ENCODE data around the gene SLC26A11.
A peak's percentile ranks its signal among the peaks of the same experiment; 100 is the strongest.

Gene SLC26A11

GRCh38 chr17:80214878-80215210 is 5.4 kb upstream of the SLC26A11 start:
- no peak for DNase-seq (ENCODE audit: low read depth)
- no peak overlapping the region for H3K4me3 ChIP-seq (ENCODE audit: low read depth, low read length)

DNA sequence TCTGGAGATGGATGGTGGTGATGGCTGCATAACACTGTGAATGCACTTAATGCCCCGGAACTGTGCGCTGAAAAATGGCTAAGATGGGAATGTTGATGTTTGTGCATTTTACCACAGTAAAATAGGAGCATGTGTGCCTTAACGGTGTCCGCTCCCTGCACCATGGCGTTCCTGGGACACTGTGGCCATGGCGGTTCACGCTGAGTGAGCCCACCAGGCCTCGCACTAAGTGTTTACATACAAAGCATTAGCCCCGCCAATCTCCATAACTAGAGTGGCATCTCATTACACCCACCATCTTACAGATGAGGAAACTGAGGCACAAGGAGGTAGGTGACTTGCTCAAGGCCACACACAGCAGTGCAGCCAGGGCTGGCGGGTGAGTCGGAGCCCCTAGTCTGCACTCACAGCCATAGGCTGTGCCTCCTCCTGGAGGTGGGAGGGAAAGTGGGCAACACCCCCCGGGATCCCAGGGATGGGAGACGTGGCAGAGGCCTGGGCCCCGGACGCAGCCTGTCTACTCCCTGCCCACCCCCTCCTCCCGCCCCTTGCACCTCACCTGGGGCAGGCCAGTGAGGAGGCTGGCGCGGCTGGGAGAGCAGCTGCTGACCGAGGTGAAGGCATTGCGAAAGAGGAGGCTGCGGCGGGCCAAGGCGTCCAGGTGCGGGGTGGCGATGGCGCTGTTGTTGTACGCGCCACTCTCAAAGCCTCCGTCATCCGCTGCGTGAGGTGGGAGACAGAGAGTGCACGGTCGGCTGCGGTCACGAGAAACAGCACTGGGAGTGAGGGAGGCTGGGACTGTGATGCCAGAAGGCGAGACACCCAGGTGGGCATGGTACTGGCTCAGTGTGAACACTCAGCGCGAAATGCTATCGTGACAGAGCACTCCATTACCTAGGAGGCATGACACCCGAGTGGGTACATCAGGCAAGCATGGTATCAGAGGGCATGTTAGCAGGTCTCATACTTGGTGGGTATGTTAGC is 3.5 kb upstream of the SLC26A11 start:
- no peak for DNase-seq (ENCODE audit: low read depth)
- H3K4me3 ChIP-seq (ENCODE audit: low read depth, low read length) = no peak overlapping the region

- H3K4me3 ChIP-seq (ENCODE audit: low read depth, low read length) = no peak overlapping the region
- no peak for DNase-seq (ENCODE audit: low read depth)
Measured at GRCh38 chr17:80217703-80218362, 2.4 kb upstream of the SLC26A11 start.

DNA sequence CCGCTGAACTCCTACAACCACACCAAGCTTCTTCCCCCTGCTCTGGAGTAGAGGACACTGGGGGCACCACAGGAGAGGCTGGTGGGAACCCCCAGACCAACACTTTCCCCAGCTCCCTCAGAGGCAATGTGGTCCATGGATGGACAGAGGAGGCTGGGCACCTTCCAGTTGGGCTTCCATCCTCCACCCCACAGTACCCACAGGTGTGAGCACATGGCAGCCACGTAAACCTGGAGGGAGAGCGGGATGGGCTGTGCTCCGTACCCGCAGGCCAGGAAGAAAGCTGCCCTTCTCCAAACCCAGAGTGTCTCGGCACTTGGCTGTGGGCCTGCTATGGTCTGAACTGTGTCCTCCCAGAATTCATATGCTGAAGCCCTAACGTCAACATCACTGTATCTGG is 1.8 kb upstream of the SLC26A11 start:
- H3K4me3 ChIP-seq (ENCODE audit: low read depth, low read length) = no peak overlapping the region
- no peak for DNase-seq (ENCODE audit: low read depth)

GRCh38 chr17:80219013-80219762 is 1.0 kb upstream of the SLC26A11 start:
- peak; percentile 41 for DNase-seq (ENCODE audit: low read depth)
- peak overlapping the region; percentile 79 for H3K4me3 ChIP-seq (ENCODE audit: low read depth, low read length)

- H3K4me3 ChIP-seq (ENCODE audit: low read depth, low read length) = peak overlapping the region; percentile 79
- no peak for DNase-seq (ENCODE audit: low read depth)
Measured at GRCh38 chr17:80219763-80220053, 519 bp upstream of the SLC26A11 start.

GRCh38 chr17:80220736-80221215 is 549 bp downstream of the SLC26A11 start:
- no peak for DNase-seq (ENCODE audit: low read depth)

DNA sequence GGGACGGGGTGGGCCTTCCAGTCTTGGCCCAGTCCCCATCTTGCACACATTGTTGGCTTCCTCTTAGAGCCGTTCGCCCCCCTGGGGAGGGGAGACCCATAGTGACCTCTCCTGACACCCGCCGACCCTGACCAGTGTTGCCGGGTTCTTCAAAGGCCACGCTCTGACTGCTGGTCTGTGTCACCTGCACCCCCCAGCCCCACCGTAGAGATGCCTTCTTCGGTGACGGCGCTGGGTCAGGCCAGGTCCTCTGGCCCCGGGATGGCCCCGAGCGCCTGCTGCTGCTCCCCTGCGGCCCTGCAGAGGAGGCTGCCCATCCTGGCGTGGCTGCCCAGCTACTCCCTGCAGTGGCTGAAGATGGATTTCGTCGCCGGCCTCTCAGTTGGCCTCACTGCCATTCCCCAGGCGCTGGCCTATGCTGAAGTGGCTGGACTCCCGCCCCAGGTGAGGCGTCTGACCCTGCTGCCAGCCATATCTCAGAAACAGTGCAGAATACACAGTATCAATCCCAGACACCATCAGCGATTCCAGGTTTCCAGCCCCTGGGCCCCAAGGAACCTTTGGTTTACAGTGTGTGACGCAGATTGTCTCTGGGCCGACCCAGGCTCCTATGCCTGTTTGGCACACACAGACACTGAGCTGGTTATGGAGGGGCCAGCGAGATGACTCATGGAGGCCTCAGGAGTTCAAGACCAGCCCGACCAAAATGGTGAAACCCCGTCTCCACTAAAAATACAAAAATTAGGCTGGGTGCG is 1.3 kb downstream of the SLC26A11 start:
- H3K4me3 ChIP-seq (ENCODE audit: low read depth, low read length) = peak overlapping the region; percentile 79
- no peak for DNase-seq (ENCODE audit: low read depth)

More at GRCh38 chr17:80220736-80221215, 549 bp downstream of the SLC26A11 start:
- H3K4me3 ChIP-seq (ENCODE audit: low read depth, low read length) = peak overlapping the region; percentile 79

GRCh38 chr17:80222376-80223141 is 2.3 kb downstream of the SLC26A11 start:
- DNase-seq (ENCODE audit: low read depth) = no peak
- no peak overlapping the region for H3K4me3 ChIP-seq (ENCODE audit: low read depth, low read length)

GRCh38 chr17:80223142-80223815 is 3.1 kb downstream of the SLC26A11 start:
- no peak overlapping the region for H3K4me3 ChIP-seq (ENCODE audit: low read depth, low read length)
- no peak for DNase-seq (ENCODE audit: low read depth)

DNA sequence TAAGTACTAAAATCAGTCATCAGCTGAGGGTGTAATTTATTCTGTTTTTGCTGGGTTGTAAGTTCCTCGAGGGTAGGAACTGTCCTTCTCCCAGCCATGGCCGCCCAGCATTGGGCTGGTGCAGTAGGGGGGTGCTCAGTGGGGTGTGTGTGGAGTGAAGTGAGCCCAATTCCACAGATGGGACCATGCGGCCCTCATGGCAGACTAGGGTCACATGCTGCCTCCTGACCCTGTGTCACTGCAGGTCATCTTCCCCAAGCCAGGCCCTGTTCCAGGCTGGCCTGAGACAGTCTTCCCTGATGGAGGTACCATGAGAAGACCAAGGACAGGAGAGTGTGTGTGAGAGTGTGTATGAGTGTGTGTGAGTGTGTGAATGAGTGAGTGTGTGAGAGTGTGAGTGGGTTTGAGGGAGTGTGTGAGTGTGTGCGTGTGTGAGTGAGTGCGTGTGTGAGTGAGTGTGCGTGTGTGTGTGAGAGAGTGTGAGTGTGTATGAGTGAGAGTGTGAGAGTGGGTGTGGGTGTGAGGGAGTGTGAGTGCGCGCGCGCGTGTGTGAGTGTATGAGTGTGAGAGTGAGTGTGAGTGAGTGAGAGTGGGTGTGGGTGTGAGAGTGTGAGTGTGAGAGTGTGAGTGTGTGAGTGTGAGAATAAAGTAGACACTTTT is 3.7 kb downstream of the SLC26A11 start:
- DNase-seq (ENCODE audit: low read depth) = no peak
- H3K4me3 ChIP-seq (ENCODE audit: low read depth, low read length) = no peak overlapping the region

DNA sequence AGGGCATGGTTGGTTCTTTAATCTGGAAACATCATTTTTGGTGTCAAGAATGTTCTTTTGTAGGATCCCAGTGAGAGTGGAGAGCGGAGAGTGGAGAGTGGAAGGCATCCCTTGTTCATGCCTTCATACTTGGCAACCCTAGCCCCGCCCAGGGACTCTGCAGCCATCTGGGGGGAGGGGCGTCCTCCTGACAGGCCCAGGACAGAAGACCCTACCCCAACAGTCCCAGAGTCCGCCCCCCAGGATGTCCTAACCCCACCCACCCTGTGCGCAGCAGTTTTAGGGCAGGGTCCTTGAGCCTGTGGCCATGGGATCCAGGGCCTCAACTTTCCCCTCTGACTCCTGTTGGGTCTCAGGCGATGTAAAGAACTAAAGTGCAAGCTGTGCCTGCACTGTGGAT is 4.5 kb downstream of the SLC26A11 start:
- DNase-seq (ENCODE audit: low read depth) = no peak
- no peak overlapping the region for H3K4me3 ChIP-seq (ENCODE audit: low read depth, low read length)

DNA sequence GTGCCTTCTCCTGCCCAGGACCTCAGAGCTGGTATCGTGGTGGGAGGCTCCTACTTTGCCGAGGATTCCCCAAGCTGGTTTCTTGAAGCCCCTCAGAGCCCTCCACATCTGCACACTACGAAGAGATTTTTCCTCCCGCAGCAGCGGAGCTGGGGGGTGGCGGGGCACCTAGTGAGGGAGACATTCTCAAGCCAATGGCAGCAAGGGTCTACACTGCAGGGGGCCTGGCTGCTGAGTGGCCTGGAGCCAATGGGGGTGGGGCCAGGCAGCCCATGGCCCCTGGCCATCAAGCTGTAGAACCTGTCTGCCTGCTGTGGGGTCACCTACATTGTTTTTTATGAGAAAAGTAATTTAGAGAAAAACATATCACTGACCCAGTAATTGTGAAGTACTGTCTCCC is 5.0 kb downstream of the SLC26A11 start:
- no peak for DNase-seq (ENCODE audit: low read depth)
- no peak overlapping the region for H3K4me3 ChIP-seq (ENCODE audit: low read depth, low read length)

GRCh38 chr17:80227156-80227555 is 6.9 kb downstream of the SLC26A11 start:
- no peak for DNase-seq (ENCODE audit: low read depth)
- H3K4me3 ChIP-seq (ENCODE audit: low read depth, low read length) = no peak overlapping the region

DNA sequence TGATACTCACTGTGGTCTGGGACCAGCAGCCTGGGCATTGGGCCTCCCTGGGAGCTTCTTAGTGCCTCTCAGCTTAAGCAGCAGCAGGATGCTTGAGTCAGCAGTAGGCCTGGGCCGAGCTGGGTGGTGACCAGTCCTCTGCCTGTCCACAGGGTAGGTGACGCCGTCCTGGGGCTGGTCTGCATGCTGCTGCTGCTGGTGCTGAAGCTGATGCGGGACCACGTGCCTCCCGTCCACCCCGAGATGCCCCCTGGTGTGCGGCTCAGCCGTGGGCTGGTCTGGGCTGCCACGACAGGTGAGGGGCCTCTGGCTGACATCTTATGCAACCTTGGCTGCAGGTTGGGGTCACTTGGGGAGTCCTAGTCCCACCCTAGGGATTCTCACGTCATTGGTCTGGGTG is 7.4 kb downstream of the SLC26A11 start:
- no peak overlapping the region for H3K4me3 ChIP-seq (ENCODE audit: low read depth, low read length)
- no peak for DNase-seq (ENCODE audit: low read depth)

- H3K4me3 ChIP-seq (ENCODE audit: low read depth, low read length) = no peak overlapping the region
- DNase-seq (ENCODE audit: low read depth) = no peak
Measured at GRCh38 chr17:80228477-80228876, 8.2 kb downstream of the SLC26A11 start.

GRCh38 chr17:80229011-80229410 is 8.8 kb downstream of the SLC26A11 start:
- no peak overlapping the region for H3K4me3 ChIP-seq (ENCODE audit: low read depth, low read length)
- DNase-seq (ENCODE audit: low read depth) = no peak

DNA sequence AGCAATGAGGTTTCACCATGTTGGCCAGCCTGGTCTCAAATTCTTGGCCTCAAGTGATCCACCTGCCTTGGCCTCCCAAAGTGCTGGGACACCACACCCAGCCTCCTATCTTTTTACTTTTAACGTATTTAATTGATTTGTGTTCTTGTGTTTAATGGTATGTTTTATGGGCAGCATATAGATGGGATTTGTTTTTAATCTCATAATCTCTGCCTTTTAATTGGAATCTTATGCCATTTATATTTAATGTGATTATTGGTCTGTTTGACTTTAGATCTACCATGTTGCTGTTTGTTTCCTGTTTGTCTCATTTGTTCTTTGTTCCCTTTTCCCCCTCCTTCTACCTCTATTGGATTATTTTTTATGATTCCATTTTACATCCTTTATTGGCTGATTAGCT is 12.2 kb downstream of the SLC26A11 start:
- no peak overlapping the region for H3K4me3 ChIP-seq (ENCODE audit: low read depth, low read length)
- DNase-seq (ENCODE audit: low read depth) = no peak

Data from skeletal muscle cell (primary cell).